HepG2 (cell line): Measurements from ENCODE around the gene MTUS2. TPM values are rescaled to one million over a fixed set of nuclear protein-coding genes. Genes with fewer than 3 reads are reported as not detected.

Experiments
- ATAC-seq: fragments of 200-7000 bp; cut with Tn5 transposase; 3 replicates; pipeline ENCODE4 v1.9.1; 2020; ENCODE audit warnings: mild to moderate bottlenecking, moderate library complexity
- BruUV-seq: library from RNA; stranded (reverse); fragments of 400-500 nt; replicated peaks from 2 replicates; lab custom pipeline; 2021; lab: Mats Ljungman, UMichigan
- CTCF ChIA-PET: fragments of 300-600 bp; formaldehyde crosslinking; extraction: SDS; loops from one replicate; lab custom pipeline; 2021; ENCODE audit warnings: low total read pairs, inconsistent platforms, low intra/inter-chr PET ratio; lab: Yijun Ruan, JAX
- POLR2A ChIA-PET: fragments of 350-600 bp; sonication (Branson Sonifier 250); formaldehyde crosslinking; loops from one replicate; lab custom pipeline; 2020; ENCODE audit warnings: antibody characterized with exemption, inconsistent platforms; lab: Yijun Ruan, JAX
- DNase-seq: peaks from one replicate; pipeline ENCODE4 v3.0.0-alpha.2; 2015; ENCODE audit warnings: low spot score
- FAIRE-seq: peaks from 3 replicates; lab custom pipeline; 2011; peaks lifted over from hg19 to GRCh38; lab: Jason Lieb, UNC
- H2AFZ ChIP-seq: one replicate; pipeline ENCODE4 v1.6.1; 2011; ENCODE audit warnings: low read length, inconsistent platforms
- H3K27ac ChIP-seq: fragments of 300-600 bp; 3 replicates; pipeline ENCODE4 v1.8.0; 2011; ENCODE audit warnings: mixed run types, mild to moderate bottlenecking, mixed read lengths, low read length, inconsistent platforms; ENCODE audit not compliant: insufficient read depth; ENCODE audit errors: extremely low read length
- H3K27me3 ChIP-seq, 2 experiments: fragments of 200-600 bp in 1 of 2; 2 replicates in 1 of 2; 3 replicates in 1 of 2; pipeline versions ENCODE4 v1.6.0 to v1.8.0; 2011; ENCODE audit warnings: low read length in 2 of 2, mild to moderate bottlenecking in 2 of 2, moderate library complexity in 2 of 2, inconsistent platforms in 1 of 2; ENCODE audit not compliant: insufficient read depth in 2 of 2, control insufficient read depth in 1 of 2
- H3K36me3 ChIP-seq, 2 experiments: fragments of 200-600 bp in 1 of 2; replicated peaks in 1 of 2; 2 replicates in 1 of 2; 3 replicates in 1 of 2; pipeline versions ENCODE4 v1.5.1 to v1.8.0; 2011; ENCODE audit warnings: low read length in 2 of 2, inconsistent platforms in 1 of 2; ENCODE audit not compliant: insufficient read depth in 2 of 2, control insufficient read depth in 1 of 2
- H3K4me1 ChIP-seq: 2 replicates; pipeline ENCODE4 v1.5.1; 2012; ENCODE audit warnings: low read length, inconsistent platforms; ENCODE audit not compliant: insufficient read depth
- H3K4me2 ChIP-seq: 2 replicates; pipeline ENCODE4 v1.6.0; 2011; ENCODE audit warnings: low read depth, low read length, inconsistent platforms
- H3K4me3 ChIP-seq, 3 experiments: fragments of 200-600 bp in 1 of 3; sonication (generic), shearing (Covaris generic) in 1 of 3; replicated peaks in 1 of 3; 2 replicates each; pipeline ENCODE4 v1.5.1; 2011 to 2016; ENCODE audit warnings: low read length in 3 of 3, inconsistent platforms in 2 of 3, low read depth in 2 of 3, mild to moderate bottlenecking in 2 of 3, control low read depth in 1 of 3, mixed read lengths in 1 of 3; ENCODE audit not compliant: insufficient read depth in 1 of 3
- H3K79me2 ChIP-seq: one replicate; pipeline ENCODE4 v1.6.1; 2011; ENCODE audit warnings: low read length, inconsistent platforms; ENCODE audit not compliant: insufficient read depth
- H3K9ac ChIP-seq: 2 replicates; pipeline ENCODE4 v1.6.0; 2011; ENCODE audit warnings: mild to moderate bottlenecking, low read depth, low read length, inconsistent platforms; ENCODE audit not compliant: insufficient read depth
- H3K9me3 ChIP-seq: 2 replicates; pipeline ENCODE4 v1.5.1; 2012; ENCODE audit warnings: mild to moderate bottlenecking, low read length
- H4K20me1 ChIP-seq: 2 replicates; pipeline ENCODE4 v1.6.0; 2011; ENCODE audit warnings: inconsistent platforms, mild to moderate bottlenecking, low read length, moderate library complexity; ENCODE audit not compliant: insufficient read depth
- CCAR2 ChIP-seq: fragments of 200-400 bp; formaldehyde crosslinking; optimal IDR thresholded peaks from 2 replicates; pipeline ENCODE3; 2018; ENCODE audit warnings: low read depth, mild to moderate bottlenecking, low read length, moderate library complexity
- ETV6 ChIP-seq: sonication (generic); formaldehyde crosslinking; conservative IDR thresholded peaks from 2 replicates; pipeline ENCODE4 v1.4.0; 2020; ENCODE audit warnings: missing genetic modification reagents
- FIP1L1 ChIP-seq: fragments of 200-400 bp; formaldehyde crosslinking; IDR thresholded peaks from 2 replicates; pipeline ENCODE4 v1.6.1; 2018; ENCODE audit warnings: low read depth, mild to moderate bottlenecking, low read length, moderate library complexity, borderline replicate concordance; ENCODE audit not compliant: insufficient read depth
- FOXO1 ChIP-seq: sonication (generic); formaldehyde crosslinking; IDR thresholded peaks from 2 replicates; pipeline ENCODE4 v1.4.0; 2020; ENCODE audit warnings: missing genetic modification reagents
- GATAD2A ChIP-seq: IDR thresholded peaks from 2 replicates; pipeline ENCODE4 v1.6.1; 2016
- NKX3-1 ChIP-seq: sonication (generic); formaldehyde crosslinking; IDR thresholded peaks from 2 replicates; pipeline ENCODE4 v1.5.0; 2020; ENCODE audit warnings: missing genetic modification reagents
- SMAD9 ChIP-seq: sonication (generic); formaldehyde crosslinking; IDR thresholded peaks from 2 replicates; pipeline ENCODE4 v1.5.1; 2020; ENCODE audit warnings: mild to moderate bottlenecking, missing genetic modification reagents
- ZKSCAN5 ChIP-seq: sonication (generic); formaldehyde crosslinking; IDR thresholded peaks from 2 replicates; pipeline ENCODE4 v1.5.1; 2020; ENCODE audit warnings: mild to moderate bottlenecking, missing genetic modification reagents
- WGBS: methylation state at CpG from one replicate; pipeline ENCODE4 v1.1.6; 2017; ENCODE audit warnings: low lambda C conversion rate; 5-methylcytosine and 5-hydroxymethylcytosine counted together
- in situ Hi-C: cut with HindIII; loops from 2 replicates; pipeline ENCODE4 v1.10.0; 2017; ENCODE audit warnings: low pct_unique_long_range_greater_than_20kb; ENCODE audit not compliant: extremely low pct_ligation_motif_present
- intact Hi-C: fragments of 100-400 bp; cut with micrococcal nuclease; formaldehyde crosslinking; loops from one replicate; pipeline ENCODE4 v1.10.0; 2022; ENCODE audit not compliant: unreplicated experiment
- polyA plus RNA-seq, 8 experiments: library from polyadenylated mRNA; depleted of rRNA in 3 of 8; stranded (reverse) in 7 of 8; unstranded in 1 of 8; fragments of >200 nt; fragmentation: Illumina TruSeq in 4 of 8; extraction: Trizol in 4 of 8; gene quantifications; 2 replicates each; pipeline versions ENCODE4 v1.2.1 to v1.2.3, GENCODE V29; 2011 to 2016; ENCODE audit warnings: low read depth in 4 of 8, missing spikeins in 1 of 8, mixed read lengths in 1 of 8; ENCODE audit not compliant: insufficient read depth in 1 of 8
- total RNA-seq, 5 experiments: library from RNA; depleted of rRNA; stranded (reverse); fragments of >200 nt; fragmentation: Illumina TruSeq; extraction: Trizol; gene quantifications; 2 replicates each; pipeline ENCODE4 v1.2.3, GENCODE V29; 2016; ENCODE audit warnings: low read depth in 1 of 5
- TF ChIP-seq, protein P1 (sequence below): sonication (generic); formaldehyde crosslinking; IDR thresholded peaks from 2 replicates; pipeline ENCODE4 v1.9.0; 2021; ENCODE audit warnings: missing genetic modification reagents, borderline replicate concordance
- TF ChIP-seq, protein P2 (sequence below): sonication (generic); formaldehyde crosslinking; IDR thresholded peaks from 2 replicates; pipeline ENCODE4 v1.4.0; 2020; ENCODE audit warnings: mild to moderate bottlenecking, missing genetic modification reagents
- TF ChIP-seq, protein P3 (sequence below): sonication (generic); formaldehyde crosslinking; IDR thresholded peaks from 2 replicates; pipeline ENCODE4 v1.8.0; 2022; ENCODE audit warnings: missing genetic modification reagents, mild to moderate bottlenecking, moderate library complexity, borderline replicate concordance

MTUS2 gene
- total and polyA plus RNA-seq, 2 of the 13 experiments (the other 11 are each of a cell fraction or from before 2014, with no cell fraction given), result not detected

DNA sequence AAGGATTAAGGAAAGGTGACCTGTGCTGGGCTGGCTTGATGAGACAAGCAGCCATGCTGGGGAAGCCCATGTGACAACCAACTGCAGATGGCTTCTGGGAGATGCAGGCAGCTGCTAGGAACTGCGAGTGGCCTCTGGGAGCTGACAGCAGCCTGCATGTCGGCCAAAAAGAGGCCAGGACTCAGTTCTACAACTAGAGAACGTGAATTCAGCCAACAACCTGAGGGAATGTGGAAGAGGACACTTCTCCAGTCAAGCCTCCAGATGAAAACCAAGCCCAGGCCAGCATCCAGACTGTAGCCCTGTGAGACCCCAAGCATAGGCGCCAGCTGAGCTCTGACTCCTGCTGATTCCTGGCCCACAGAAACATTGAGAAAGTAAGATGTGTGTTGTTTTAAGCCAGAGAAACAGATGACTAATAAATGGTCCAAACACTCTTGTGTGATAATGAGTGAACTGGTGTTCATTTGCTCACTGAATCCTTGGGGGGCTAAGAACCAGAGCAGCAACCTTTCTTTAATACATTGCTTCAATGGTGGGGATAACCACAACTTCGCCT lies 730.4 kb downstream of the MTUS2 start:
- POLR2A ChIA-PET, result no interaction called here
- CTCF ChIA-PET, result no interaction called here
- Histone ChIP-seq H4K20me1 (peaks cover 27% of the 10 kb centered on the region), H3K27ac (no peak overlapping the region), H3K79me2 (peaks cover 23% of the 10 kb centered on the region), H3K9ac (no peak overlapping the region), H3K27me3 (no peaks in the 10 kb centered on the region), H3K4me2 (no peak overlapping the region), H3K4me1 (no peaks in the 10 kb centered on the region), H2AFZ (no peak overlapping the region), H3K36me3 (peaks cover 32 to 79% of the 10 kb centered on the region in 2 experiments), H3K9me3 (no peaks in the 10 kb centered on the region), H3K4me3 (no peak overlapping the region)
- no peak for FAIRE-seq
- intact Hi-C loops (no loop called here), in situ Hi-C loops (no loop called here)
- no peak for DNase-seq
- no peak for TF ChIP-seq FOXO1 (CRISPR knock-in tag)
- TF ChIP-seq, protein P1, sequence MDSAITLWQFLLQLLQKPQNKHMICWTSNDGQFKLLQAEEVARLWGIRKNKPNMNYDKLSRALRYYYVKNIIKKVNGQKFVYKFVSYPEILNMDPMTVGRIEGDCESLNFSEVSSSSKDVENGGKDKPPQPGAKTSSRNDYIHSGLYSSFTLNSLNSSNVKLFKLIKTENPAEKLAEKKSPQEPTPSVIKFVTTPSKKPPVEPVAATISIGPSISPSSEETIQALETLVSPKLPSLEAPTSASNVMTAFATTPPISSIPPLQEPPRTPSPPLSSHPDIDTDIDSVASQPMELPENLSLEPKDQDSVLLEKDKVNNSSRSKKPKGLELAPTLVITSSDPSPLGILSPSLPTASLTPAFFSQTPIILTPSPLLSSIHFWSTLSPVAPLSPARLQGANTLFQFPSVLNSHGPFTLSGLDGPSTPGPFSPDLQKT (CRISPR knock-in tag), result no peak
- no peak for TF ChIP-seq ETV6 (CRISPR knock-in tag)
- TF ChIP-seq, protein P2, sequence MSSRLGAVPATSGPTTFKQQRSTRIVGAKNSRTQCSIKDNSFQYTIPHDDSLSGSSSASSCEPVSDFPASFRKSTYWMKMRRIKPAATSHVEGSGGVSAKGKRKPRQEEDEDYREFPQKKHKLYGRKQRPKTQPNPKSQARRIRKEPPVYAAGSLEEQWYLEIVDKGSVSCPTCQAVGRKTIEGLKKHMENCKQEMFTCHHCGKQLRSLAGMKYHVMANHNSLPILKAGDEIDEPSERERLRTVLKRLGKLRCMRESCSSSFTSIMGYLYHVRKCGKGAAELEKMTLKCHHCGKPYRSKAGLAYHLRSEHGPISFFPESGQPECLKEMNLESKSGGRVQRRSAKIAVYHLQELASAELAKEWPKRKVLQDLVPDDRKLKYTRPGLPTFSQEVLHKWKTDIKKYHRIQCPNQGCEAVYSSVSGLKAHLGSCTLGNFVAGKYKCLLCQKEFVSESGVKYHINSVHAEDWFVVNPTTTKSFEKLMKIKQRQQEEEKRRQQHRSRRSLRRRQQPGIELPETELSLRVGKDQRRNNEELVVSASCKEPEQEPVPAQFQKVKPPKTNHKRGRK (CRISPR knock-in tag), result no peak
- no peak for TF ChIP-seq SMAD9 (CRISPR knock-in tag)
- TF ChIP-seq, protein P3, sequence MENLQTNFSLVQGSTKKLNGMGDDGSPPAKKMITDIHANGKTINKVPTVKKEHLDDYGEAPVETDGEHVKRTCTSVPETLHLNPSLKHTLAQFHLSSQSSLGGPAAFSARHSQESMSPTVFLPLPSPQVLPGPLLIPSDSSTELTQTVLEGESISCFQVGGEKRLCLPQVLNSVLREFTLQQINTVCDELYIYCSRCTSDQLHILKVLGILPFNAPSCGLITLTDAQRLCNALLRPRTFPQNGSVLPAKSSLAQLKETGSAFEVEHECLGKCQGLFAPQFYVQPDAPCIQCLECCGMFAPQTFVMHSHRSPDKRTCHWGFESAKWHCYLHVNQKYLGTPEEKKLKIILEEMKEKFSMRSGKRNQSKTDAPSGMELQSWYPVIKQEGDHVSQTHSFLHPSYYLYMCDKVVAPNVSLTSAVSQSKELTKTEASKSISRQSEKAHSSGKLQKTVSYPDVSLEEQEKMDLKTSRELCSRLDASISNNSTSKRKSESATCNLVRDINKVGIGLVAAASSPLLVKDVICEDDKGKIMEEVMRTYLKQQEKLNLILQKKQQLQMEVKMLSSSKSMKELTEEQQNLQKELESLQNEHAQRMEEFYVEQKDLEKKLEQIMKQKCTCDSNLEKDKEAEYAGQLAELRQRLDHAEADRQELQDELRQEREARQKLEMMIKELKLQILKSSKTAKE, result no peak
- TF ChIP-seq CCAR2, result no peak
- TF ChIP-seq ZKSCAN5 (CRISPR knock-in tag), result no peak
- no peak for TF ChIP-seq FIP1L1
- no peak for TF ChIP-seq NKX3-1 (CRISPR knock-in tag)
- TF ChIP-seq GATAD2A (CRISPR knock-in tag), result no peak
- ATAC-seq, result no peak
- no TSS peak for BruUV-seq
- 91% methylated on average over 3 of the region's 5 CpGs for WGBS
